ENCODE measurements around the gene FLYWCH2.
A peak's percentile ranks its signal among the peaks of the same experiment; 100 is the strongest.
"Not testable (repeated sequence)": the region's sequence is repeated elsewhere in the genome, so short reads cannot be mapped to it uniquely, and the experiment has no call there.

FLYWCH2 gene

DNA sequence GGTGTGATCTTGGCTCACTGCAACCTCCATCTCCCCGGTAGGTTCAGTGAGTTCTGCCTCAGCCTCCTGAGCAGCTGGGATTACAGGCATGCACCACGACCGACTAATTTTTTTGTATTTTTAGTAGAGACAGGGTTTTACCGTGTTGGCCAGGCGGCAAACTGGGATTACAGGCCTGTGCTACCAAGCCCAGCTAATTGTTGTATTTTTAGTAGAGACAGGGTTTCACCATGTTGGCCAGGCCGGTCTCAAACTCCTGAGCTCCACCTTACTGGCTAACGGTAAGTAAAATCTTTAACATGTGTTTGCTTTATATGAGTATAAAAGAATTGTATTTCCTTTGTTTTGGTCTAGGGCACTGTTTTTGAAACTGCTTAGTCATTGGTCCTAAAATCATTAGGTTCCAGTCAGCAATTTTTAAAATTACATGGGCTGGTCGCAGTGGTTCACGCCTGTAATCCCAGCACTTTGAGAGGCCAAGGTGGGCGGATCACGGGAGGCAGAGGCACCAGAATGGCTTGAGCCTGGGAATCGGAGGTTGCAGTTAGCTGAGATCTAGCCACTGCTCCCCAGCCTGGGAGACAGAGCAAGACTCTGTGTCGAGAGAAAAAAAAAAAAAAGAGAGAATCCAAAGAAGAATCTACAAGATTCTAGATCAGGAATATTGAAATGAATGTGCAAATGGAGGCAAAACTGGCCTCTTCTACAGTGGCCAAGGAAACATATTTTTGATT lies 32.3 kb downstream of the FLYWCH2 start:
- no peak for DNase-seq

DNA sequence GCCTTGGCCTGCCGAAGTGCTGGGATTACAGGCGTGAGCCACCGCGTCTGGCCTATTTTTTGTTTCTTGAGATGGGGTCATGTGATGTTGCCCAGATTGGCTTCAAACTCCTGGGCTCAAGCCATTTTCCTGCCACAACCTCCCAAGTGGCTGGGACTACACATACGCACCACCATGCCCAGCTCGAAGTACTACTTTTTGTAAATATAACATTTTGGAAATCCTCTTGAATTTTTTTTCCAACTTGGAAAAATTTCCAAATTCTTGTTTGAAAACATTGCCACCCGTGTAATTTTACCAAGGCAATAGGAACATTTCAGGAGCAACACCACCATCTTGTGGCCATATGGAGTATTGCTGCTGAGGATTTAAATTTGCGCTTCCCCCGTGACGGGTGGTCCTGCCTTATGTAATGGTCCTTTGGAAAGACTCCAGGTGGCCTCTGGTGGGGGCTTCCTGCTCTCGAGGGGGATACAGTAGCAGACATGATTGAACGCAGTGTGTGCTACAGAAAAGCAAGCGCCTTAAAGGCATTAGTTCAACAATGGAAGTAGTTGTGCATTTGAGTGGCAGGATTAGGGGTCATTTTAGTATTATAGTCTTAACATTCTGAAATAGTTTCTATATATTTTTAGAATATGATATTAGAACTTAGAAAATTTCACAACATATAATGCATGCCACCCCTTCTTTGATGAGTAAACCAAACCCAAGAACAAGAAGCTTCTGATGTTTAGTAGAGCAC lies 36.7 kb downstream of the FLYWCH2 start:
- DNase-seq, result peak; percentile 11

DNA sequence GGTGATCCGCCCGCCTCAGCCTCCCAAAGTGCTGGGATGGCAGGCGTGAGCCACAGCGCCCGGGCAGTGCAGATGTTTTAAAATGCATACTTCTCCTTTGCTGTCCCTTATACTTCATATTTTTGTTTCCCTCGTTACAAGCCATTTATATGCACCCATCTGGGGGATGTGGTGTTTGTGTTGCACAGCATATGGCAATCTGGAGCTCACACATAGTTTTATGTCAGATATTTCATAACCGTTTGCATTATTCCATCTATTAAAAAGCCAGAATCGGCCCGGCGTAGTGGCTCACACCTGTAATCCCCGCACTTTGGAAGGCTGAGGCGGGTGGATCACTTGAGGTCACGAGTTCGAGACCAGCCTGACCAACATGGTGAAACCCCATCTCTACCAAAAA lies 40.5 kb downstream of the FLYWCH2 start:
- no peak for DNase-seq

DNA sequence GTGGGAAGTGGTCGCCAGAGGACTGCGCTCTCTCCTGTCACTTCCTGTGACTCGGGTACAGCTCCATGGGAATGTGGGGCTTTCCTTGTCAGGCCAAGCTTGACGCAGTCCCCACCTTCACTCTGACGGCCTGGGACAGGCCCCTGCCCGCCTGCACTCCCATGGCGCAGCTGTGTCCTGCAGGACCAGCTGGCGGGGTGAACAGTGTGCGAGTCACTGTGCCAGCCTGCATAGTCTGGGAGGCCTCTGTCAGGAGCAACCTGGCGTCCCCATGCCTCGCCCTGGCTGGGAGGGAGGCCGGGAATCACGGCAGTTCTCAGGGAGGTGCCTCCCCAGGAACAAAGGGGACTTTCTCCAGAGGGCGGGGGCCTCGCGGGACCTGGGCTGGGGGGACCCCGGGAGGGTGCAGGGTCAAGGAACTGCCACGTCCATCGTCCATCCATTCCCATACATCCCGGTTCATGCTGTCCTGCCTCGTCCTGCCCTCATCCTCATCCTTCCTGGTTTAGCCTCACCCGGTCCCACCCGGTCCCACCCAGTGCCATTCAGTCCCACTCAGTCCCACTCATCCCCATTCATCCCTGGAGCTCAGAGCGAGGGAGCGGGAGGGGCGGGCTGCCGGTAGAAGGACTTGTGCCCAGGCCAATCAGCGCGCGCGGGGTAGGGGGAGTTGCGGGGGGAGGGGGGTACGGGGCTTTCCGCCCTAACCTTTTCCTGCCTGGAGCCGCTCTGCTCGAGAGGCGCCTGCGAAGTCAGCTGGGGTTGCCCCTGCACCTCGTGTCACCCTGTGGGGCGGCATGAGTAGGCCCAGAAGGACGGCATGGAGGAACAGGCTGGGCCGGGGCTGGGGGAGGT lies 42.1 kb downstream of the FLYWCH2 start:
- no peak for DNase-seq

DNA sequence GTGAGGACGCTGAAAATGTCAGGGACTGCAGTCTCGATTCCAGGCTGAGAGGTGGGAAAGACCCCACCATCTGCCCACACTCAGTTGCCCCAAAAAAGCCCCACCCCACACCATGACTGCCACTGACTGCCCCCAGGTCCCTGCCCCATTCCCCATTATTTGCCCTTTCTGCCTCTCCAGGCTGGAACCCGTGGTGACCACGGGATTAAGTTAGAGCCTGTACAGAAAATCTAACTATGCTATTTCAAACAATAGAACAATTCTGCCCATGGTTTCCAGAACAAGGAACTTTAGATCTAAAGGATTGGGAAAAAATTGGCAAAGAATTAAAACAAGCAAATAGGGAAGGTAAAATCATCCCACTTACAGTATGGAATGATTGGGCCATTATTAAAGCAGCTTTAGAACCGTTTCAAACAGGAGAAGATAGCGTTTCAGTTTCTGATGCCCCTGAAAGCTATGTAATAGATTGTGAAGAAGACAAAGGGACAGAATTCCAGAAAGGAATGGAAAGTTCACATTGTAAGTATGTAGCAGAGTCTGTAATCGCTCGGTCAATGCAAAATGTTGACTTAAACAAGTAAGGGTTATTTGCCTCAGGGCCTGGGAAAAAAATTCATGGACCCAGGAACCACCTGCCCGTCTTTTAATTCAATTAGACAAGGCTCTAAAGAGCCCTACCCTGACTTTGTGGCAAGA lies 43.1 kb downstream of the FLYWCH2 start:
- DNase-seq, result no peak

DNA sequence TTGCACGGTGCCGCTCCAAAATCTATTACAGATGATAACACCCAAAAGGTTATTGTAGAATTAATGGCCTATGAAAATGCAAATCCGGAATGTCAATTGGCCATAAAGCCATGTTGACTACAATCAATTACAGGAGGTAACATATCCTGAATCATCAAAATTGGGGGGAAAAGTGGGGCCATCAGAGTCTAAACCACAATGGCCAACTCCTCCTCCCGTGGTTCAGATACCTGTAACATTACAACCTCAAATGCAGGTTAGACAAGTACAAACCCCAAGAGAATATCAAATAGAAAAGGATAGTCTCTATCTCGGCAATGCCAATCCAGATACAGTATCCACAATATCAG lies 43.6 kb downstream of the FLYWCH2 start:
- DNase-seq, result no peak

DNA sequence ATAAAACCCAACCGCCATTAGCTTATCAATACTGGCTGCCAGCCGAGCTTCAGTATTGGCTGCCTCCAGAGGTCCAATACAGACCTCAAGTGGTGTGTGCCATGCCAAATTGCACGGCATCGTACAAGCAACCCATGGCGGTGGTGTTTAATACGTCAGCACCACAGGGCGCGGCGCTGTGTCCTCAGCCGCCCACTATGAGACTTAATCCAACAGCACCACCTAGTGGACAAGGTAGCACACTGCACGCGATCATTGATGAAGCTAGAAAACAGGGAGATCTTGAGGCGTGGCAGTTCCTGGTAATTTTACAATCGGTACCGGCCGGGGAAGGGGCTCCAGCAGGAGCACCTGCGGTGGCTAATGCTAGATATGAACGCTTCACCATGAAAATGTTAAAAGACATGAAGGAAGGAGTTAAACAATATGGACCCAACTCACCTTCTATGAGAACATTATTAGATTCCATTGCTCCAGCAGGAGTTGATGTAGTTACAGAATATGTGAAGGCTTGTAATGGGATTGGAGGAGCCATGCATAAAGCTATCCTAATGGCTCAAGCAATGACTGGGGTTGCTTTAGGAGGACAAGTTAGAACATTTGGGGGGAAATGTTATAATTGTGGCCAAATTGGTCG lies 44.1 kb downstream of the FLYWCH2 start:
- peak; percentile 54 for DNase-seq

DNA sequence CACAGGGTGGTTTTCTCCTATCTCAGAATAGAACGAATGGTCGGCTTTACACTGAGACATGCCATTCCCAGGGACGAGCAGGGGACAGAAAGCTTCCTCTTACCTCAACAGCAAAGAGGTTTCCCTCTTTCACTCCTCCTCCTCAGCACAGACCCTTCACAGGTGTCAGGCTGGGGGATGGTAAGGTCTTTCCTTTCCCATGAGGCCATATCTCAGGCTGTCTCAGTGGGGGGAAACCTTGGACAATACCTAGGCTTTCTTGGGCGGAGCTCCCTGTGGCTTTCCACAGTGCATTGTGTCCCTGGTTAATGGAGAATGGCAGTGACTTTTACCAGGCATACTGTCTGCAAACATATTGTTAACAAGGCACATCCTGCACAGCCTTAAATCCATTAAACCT lies 45.1 kb downstream of the FLYWCH2 start:
- DNase-seq, result not testable (repeated sequence)

DNA sequence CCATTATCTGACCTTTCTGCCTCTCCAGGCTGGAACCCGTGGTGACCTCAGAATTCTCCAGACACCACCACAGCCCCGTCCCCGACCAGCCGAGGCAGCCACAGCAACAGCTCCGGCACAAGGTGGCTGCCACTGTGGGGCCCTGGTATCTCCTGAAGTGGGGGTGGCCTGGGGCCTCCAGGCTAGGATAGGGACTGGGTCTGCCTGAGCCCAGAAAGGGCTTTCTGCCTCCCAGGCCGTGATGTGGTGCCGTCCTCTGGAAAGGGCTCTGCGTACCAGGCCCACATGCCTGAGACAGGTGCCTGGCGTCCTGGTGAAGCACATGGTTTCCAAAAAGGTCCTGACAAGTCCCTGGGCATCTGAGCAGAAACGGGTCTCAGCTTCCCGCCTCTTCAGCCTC lies 45.8 kb downstream of the FLYWCH2 start:
- DNase-seq, result no peak

DNA sequence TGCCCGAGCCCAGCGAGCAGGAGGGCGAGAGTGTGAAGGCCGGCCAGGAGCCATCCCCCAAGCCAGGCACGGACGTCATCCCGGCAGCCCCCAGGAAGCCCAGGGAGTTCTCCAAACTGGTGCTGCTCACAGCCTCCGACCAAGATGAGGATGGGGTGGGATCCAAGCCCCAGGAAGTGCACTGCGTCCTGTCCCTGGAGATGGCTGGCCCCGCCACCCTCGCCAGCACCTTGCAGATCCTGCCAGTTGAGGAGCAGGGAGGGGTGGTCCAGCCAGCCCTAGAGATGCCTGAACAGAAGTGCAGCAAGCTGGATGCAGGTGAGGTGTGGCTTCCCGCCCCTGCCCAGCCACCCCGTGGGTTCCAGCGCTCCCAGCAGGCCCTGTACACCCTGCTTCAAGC lies 46.7 kb downstream of the FLYWCH2 start:
- no peak for DNase-seq

DNA sequence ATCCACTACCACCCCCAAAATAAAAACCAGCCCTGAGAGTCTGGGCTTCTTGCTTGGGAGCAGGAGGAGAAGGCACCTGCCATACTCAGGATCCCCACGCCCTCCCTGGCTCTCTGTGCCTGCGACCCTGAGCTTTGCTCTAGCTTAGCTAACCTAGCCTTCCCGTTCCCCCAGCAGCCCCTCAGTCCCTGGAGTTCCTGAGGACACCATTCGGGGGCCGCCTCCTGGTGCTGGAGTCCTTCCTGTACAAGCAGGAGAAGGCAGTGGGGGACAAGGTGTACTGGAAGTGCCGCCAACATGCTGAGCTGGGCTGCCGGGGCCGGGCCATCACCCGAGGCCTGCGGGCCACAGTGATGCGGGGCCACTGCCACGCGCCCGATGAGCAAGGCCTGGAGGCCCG lies 47.2 kb downstream of the FLYWCH2 start:
- DNase-seq, result no peak

DNA sequence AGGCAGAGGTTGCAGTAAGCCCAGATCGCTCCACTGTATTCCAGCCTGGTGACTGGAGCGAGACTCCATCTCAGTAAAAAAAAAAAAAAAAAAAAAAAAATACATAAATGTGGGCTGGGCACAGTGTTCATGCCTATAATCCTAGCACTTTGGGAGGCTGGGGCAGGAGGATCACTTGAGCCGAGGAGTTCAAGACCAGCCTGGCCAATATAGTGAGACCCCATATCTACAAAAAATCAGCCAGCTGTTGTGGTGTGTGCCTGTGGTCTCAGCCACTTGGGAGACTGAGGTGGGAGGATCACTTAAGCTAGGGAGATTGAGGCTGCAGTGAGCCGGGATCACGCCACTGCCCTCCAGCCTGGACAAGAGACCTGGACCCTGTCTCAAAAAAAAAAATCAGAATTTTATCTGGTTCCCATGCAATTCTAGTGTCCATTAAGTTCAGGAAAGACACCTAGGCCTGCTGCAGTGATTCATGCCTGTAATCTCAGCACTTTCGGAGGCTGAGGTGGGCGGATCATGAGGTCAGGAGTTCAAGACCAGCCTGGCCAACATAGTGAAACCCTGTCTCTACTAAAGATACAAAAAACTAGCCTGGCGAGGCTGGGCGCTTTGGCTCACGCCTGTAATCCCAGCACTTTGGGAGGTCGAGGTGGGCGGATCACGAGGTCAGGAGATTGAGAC lies 48.4 kb downstream of the FLYWCH2 start:
- not testable (repeated sequence) for DNase-seq

DNA sequence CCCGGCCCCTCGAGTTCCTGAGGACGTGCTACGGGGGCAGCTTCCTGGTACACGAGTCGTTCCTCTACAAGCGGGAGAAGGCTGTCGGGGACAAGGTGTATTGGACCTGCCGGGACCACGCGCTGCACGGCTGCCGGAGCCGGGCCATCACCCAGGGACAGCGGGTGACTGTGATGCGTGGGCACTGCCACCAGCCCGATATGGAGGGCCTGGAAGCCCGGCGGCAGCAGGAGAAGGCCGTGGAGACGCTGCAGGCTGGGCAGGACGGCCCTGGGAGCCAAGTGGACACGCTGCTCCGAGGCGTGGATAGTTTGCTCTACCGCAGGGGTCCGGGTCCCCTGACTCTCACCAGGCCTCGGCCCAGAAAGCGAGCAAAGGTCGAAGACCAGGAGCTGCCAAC lies 50.1 kb downstream of the FLYWCH2 start:
- no peak for DNase-seq

DNA sequence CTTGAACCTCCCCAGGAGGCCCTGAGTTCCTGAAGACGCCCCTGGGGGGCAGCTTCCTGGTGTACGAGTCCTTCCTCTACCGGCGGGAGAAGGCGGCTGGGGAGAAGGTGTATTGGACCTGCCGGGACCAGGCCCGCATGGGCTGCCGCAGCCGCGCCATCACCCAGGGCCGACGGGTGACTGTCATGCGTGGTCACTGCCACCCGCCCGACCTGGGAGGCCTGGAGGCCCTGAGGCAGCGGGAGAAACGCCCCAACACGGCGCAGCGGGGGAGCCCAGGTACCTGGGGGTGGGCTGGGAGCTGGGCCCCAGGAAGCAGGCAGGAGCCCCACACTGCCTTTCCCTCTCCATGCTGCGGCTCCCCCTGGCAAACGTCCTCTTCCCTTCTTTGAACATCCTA lies 50.7 kb downstream of the FLYWCH2 start:
- DNase-seq, result no peak

DNA sequence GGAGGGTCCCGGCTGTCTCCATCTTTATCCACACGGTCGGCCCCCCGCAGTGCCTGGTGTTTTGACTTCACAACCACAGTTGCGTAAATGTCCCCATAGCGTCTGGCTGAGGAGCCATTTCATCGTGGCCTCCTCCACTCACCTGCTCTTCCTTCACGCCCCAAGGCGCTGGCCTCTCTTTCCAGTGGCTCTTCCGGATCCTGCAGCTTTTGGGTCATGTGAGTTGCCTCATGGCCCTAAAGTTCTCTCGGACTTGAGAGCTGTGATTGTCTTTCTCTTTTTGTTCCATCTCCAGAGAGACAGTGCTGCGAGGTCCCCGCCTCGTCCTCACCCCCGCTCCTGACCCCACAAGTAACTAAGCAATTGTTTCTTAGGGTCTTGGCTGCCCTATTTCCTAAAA lies 51.4 kb downstream of the FLYWCH2 start:
- DNase-seq, result no peak

DNA sequence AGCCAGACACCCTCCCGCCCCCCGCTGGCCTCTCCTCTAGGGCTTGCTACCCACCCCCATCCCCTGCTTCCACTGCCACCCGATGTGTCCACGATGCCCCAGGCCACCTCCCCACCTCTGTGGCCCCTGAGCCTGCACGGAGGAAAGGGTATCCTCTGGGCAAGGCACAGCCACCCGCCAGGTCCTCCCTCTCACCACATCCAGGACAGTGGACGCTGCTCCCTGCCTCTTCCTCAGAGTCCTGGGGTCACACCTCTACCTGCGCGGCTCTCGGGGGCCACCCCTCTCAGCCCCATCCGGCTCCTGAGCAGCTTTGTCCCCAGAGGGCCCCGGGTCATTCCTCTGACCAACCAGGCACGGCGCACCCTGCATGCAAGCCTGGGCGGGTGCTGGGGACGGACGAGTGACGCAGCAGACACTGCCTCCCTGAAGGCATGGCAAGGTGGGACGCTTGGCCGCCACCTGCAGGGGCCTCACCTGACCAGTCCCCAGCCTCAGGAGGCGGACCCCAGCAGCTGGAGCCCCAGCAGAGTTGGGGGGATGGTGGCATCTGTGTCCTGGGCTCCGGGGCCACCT lies 53.5 kb downstream of the FLYWCH2 start:
- no peak for DNase-seq

DNA sequence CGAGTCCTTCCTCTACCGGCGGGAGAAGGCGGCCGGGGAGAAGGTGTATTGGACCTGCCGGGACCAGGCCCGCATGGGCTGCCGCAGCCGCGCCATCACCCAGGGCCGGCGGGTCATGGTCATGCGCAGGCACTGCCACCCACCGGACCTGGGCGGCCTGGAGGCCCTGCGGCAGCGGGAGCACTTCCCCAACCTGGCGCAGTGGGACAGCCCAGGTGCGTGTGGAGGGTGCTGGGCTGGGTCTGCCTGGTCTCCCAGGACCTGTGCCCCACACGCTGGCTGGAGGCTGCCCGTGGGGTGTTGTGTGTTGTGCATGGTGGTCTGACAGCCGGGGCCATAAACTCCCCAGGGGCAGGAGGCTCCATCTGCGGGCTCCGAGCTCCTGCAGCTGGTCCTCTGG lies 54.2 kb downstream of the FLYWCH2 start:
- DNase-seq, result no peak

DNA sequence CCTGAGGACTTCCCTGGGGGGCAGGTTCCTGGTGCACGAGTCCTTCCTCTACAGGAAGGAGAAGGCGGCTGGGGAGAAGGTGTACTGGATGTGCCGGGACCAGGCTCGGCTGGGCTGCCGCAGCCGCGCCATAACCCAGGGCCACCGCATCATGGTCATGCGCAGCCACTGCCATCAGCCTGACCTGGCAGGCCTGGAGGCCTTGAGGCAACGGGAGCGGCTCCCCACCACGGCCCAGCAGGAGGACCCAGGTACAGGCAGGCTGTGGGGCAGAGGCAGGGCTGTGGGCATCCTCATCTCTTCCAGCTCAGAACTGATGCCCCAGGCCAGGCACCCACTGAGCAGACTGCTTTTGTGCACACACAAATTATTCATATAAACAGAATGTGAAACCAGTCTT lies 55.2 kb downstream of the FLYWCH2 start:
- no peak for DNase-seq

DNA sequence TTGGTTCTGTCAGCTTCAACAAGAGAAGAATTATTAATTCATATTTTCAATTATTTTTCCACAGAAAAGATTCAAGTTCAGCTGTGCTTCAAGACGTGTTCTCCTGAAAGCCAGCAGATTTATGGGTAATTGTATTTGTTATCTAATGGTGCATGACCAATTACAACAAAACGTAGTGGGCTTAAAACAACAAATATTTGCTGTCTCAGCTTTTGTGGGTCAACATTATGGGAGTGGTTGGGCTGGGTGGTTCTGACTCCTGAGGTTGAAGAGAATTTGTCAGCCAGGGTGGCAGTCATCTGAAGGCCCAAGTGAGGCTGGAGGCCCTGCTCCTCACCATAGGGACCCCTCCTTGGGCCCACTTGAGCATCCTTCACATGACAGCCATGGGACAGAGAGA lies 57.0 kb downstream of the FLYWCH2 start:
- DNase-seq, result no peak

DNA sequence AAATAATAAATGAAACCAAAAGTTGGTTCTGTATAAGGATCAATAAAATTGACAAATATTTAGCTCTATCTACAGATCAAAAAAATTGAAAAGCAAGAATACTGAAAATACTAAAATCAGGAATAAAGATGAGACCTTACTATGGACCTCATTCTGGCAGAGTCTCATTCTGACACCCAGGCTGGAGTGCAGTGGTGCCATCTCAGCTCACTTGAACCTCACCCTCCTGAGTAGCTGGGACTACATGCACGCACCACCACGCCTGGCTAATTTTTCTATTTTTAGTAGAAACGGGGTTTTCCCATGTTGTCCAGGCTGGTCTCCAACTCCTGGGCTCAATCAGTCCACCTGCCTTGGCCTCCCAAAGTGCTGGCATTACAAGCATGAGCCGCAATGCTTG lies 59.0 kb downstream of the FLYWCH2 start:
- DNase-seq, result no peak

DNA sequence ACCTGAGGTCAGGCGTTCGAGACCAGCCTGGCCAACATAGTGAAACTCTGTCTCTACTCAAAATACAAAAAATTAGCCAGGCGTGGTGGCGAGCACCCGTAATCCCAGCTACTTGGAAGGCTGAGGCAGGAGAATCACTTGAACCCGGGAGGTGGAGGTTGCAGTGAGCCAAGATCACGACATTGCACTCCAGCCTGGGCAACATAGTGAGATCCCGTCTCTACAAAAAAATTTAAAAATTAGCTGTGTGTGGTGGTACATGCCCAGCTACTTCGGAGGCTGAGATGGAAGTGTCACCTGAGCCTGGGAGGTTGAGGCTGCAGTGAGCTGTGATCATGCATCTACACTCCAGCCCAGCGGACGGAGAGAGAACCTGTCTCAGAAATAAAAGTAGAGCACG lies 60.7 kb downstream of the FLYWCH2 start:
- DNase-seq, result not testable (repeated sequence)

DNA sequence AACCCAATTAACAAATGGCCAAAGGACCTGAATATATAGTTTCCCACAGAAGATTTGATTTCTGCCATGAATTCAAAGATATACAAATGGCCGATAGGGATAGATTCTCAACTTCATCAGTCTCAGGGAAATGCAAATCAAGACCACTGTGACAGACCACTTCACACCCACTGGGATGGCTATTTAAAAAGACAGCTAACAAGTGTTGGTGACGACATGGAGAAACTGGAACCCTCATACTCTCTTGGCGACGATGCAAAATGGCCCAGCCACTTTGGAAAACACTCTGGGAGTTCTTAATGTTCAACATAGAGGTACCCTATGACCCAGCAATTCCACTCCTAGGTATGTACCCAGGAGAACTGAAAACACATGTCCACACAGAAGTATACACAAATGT lies 63.6 kb downstream of the FLYWCH2 start:
- DNase-seq, result no peak
